ENCODE results near the gene TMEM215. TPM values are rescaled to one million over a fixed set of nuclear protein-coding genes. Genes with fewer than 3 reads are reported as not detected.
A peak's percentile ranks its signal among the peaks of the same experiment; 100 is the strongest.
"Not testable (repeated sequence)": the region's sequence is repeated elsewhere in the genome, so short reads cannot be mapped to it uniquely, and the experiment has no call there.

The TMEM215 gene
- total RNA-seq, 4 donors from 2014 or later: not detected

GRCh38 chr9:32782476-32783167 is 718 bp upstream of the TMEM215 start:
- TF ChIP-seq POLR2A (IDR thresholded peaks at IDR 0.05): no peak
- TF ChIP-seq, protein P1, sequence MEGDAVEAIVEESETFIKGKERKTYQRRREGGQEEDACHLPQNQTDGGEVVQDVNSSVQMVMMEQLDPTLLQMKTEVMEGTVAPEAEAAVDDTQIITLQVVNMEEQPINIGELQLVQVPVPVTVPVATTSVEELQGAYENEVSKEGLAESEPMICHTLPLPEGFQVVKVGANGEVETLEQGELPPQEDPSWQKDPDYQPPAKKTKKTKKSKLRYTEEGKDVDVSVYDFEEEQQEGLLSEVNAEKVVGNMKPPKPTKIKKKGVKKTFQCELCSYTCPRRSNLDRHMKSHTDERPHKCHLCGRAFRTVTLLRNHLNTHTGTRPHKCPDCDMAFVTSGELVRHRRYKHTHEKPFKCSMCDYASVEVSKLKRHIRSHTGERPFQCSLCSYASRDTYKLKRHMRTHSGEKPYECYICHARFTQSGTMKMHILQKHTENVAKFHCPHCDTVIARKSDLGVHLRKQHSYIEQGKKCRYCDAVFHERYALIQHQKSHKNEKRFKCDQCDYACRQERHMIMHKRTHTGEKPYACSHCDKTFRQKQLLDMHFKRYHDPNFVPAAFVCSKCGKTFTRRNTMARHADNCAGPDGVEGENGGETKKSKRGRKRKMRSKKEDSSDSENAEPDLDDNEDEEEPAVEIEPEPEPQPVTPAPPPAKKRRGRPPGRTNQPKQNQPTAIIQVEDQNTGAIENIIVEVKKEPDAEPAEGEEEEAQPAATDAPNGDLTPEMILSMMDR (IDR thresholded peaks at IDR 0.05): no peak
- no peaks in the 10 kb centered on the region for H3K27me3 ChIP-seq
- H3K36me3 ChIP-seq: no peaks in the 10 kb centered on the region
- no peak overlapping the region for H3K27ac ChIP-seq
- no peaks in the 10 kb centered on the region for H3K4me1 ChIP-seq
- no peaks in the 10 kb centered on the region for H3K9me3 ChIP-seq
- DNase-seq: no peak
- H3K4me3 ChIP-seq: peak overlapping the region in 1 of 4 donors; percentile 39

DNA sequence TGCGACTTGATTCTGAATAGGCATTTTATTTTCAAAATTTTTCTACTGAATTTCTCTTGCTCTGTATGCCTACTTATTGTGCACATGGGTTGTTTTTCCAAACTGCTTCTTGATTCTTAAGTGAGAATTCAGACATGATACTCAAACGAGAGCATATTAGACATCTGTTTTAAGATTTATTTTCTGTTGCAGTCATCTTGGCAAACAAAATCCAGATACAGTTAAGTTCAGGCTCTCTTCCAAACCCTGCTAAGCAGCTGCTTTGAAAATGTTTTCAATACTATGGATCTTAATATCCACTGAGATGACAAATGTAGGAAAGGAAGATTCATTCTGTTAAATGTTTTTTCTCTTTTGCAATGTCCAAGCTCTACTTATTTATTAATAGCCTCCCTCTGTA is 4.5 kb downstream of the TMEM215 start:
- Histone ChIP-seq H3K27me3 (no peaks in the 10 kb centered on the region), H3K36me3 (no peaks in the 10 kb centered on the region), H3K9me3 (no peaks in the 10 kb centered on the region), H3K4me3 (no peak overlapping the region), H3K4me1 (no peaks in the 10 kb centered on the region), H3K27ac (no peak overlapping the region)
- DNase-seq: no peak
- TF ChIP-seq, protein P1 (IDR thresholded peaks at IDR 0.05): no peak
- TF ChIP-seq POLR2A (IDR thresholded peaks at IDR 0.05): no peak

- not testable (repeated sequence) for H3K4me3 ChIP-seq, H3K36me3 ChIP-seq, H3K4me1 ChIP-seq, H3K27ac ChIP-seq, H3K27me3 ChIP-seq, H3K9me3 ChIP-seq, DNase-seq
Measured at GRCh38 chr9:32796015-32796414, 12.7 kb downstream of the TMEM215 start.

- H3K4me3 ChIP-seq: no peak overlapping the region
- H3K9me3 ChIP-seq: no peaks in the 10 kb centered on the region
- no peak for DNase-seq
- H3K36me3 ChIP-seq: no peaks in the 10 kb centered on the region
- no peaks in the 10 kb centered on the region for H3K4me1 ChIP-seq
- TF ChIP-seq, protein P1 (IDR thresholded peaks at IDR 0.05): no peak
- TF ChIP-seq POLR2A (IDR thresholded peaks at IDR 0.05): no peak
- no peaks in the 10 kb centered on the region for H3K27me3 ChIP-seq
- no peak overlapping the region for H3K27ac ChIP-seq
Measured at GRCh38 chr9:32801530-32801929, 18.2 kb downstream of the TMEM215 start.

DNA sequence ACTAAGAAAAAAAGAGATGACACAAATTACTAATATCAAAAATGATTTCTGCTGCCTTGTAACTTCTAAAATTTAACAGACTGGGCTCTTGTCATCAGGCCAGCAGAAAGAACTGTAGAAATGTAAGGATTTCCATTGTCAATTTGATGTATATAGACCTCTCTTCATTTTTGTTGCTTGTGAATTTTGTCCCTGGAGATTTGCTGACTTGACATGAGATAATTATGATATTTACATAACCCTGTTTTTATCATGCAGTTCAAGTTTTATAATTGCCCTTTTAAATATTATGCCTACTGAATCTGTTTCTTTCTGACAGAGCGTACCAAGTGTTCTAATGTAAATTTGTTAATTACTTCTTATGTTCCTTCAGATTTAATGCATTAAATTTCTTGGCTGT is 23.9 kb downstream of the TMEM215 start:
- H3K9me3 ChIP-seq: no peaks in the 10 kb centered on the region
- no peak for DNase-seq
- no peak overlapping the region for H3K27ac ChIP-seq
- no peak overlapping the region for H3K4me3 ChIP-seq
- no peaks in the 10 kb centered on the region for H3K36me3 ChIP-seq
- no peaks in the 10 kb centered on the region for H3K4me1 ChIP-seq
- H3K27me3 ChIP-seq: no peaks in the 10 kb centered on the region
- no peak for TF ChIP-seq POLR2A (IDR thresholded peaks at IDR 0.05)
- TF ChIP-seq, protein P1 (IDR thresholded peaks at IDR 0.05): no peak

- Histone ChIP-seq H3K4me1 (no peaks in the 10 kb centered on the region), H3K4me3 (no peak overlapping the region), H3K9me3 (no peaks in the 10 kb centered on the region), H3K27ac (no peak overlapping the region), H3K36me3 (no peaks in the 10 kb centered on the region), H3K27me3 (no peaks in the 10 kb centered on the region)
- no peak for DNase-seq
- TF ChIP-seq, protein P1 (IDR thresholded peaks at IDR 0.05): no peak
- TF ChIP-seq POLR2A (IDR thresholded peaks at IDR 0.05): no peak
Measured at GRCh38 chr9:32811246-32811645, 27.9 kb downstream of the TMEM215 start.
